Measurements from ENCODE around the gene SLC6A5. TPM values are rescaled to one million over a fixed set of nuclear protein-coding genes. Genes with fewer than 3 reads are reported as not detected.

SLC6A5 gene
- total RNA-seq, 4 donors from 2014 or later = not detected

DNA sequence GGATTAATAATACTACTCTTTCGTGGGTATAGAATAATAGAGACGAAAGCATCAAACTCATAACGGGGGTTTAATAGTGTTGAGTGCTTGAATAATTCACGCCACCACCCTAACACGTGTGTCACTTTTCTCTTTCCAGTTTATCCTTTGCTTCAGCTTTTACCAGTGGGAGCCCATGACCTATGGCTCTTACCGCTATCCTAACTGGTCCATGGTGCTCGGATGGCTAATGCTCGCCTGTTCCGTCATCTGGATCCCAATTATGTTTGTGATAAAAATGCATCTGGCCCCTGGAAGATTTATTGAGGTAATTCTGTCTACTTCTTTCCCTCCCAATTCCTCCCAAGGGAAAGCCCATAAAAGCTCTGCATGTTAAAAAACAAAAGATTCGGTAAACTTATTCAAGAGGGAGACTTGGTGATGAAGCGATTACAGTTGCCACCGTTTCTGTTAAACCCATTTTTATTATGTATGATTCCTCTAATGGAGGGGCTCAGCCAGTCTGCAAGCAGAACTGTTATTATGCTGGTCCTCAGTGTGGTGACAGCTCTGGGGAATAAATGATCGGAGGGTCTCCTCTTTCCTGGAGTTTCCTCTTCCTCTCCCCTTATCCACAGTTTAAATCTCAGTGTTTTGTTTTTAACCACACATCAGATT, 52.9 kb downstream of the SLC6A5 start:
- H3K4me1 ChIP-seq = no peaks in the 10 kb centered on the region
- H3K36me3 ChIP-seq = no peaks in the 10 kb centered on the region
- intact Hi-C loops (cut with DNase I) = no loop called here
- TF ChIP-seq, protein P1, sequence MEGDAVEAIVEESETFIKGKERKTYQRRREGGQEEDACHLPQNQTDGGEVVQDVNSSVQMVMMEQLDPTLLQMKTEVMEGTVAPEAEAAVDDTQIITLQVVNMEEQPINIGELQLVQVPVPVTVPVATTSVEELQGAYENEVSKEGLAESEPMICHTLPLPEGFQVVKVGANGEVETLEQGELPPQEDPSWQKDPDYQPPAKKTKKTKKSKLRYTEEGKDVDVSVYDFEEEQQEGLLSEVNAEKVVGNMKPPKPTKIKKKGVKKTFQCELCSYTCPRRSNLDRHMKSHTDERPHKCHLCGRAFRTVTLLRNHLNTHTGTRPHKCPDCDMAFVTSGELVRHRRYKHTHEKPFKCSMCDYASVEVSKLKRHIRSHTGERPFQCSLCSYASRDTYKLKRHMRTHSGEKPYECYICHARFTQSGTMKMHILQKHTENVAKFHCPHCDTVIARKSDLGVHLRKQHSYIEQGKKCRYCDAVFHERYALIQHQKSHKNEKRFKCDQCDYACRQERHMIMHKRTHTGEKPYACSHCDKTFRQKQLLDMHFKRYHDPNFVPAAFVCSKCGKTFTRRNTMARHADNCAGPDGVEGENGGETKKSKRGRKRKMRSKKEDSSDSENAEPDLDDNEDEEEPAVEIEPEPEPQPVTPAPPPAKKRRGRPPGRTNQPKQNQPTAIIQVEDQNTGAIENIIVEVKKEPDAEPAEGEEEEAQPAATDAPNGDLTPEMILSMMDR (IDR thresholded peaks at IDR 0.05) = no peak
- no peak for TF ChIP-seq POLR2A (IDR thresholded peaks at IDR 0.05)
- no peak overlapping the region for H3K27ac ChIP-seq
- H3K27me3 ChIP-seq = peaks cover 0 to 6% (median 0%) of the 10 kb centered on the region in 4 donors
- WGBS, 2 donors = 81 to 84% methylated on average over 13 of the region's 13 CpGs
- no peak for DNase-seq
- H3K9me3 ChIP-seq = no peaks in the 10 kb centered on the region
- H3K4me3 ChIP-seq = no peak overlapping the region

DNA sequence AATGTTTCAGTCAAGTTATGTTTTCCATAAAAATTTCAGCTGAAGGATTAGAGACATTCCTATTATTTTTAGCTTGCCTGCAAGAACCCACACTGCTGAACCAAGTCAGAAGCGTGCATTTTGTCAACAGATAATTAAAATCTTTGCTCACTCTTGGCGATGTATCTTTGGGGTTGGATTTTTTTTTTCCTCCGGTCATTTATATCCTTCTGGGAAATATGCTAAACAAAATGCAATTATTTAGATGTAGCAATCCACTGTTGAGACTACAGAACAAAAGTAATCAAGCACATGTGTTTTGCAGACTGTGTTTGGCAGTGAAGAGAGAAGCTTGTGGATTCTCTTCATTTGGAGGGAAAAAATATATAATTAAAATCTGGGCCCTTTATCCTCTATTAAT, 54.6 kb downstream of the SLC6A5 start:
- intact Hi-C loops (cut with DNase I) = no loop called here
- DNase-seq = no peak
- Histone ChIP-seq H3K27me3 (peaks cover 0 to 6% (median 0%) of the 10 kb centered on the region in 4 donors), H3K4me3 (no peak overlapping the region), H3K4me1 (no peaks in the 10 kb centered on the region), H3K36me3 (no peaks in the 10 kb centered on the region), H3K9me3 (no peaks in the 10 kb centered on the region), H3K27ac (no peak overlapping the region)
- 55 to 59% methylated on average over 3 of the region's 3 CpGs for WGBS, 2 donors
- TF ChIP-seq POLR2A (IDR thresholded peaks at IDR 0.05) = no peak
- TF ChIP-seq, protein P1 (IDR thresholded peaks at IDR 0.05) = no peak

GRCh38 chr11:20656901-20657300, 57.5 kb downstream of the SLC6A5 start:
- Histone ChIP-seq H3K9me3 (no peaks in the 10 kb centered on the region), H3K27me3 (peaks cover 0 to 6% (median 0%) of the 10 kb centered on the region in 4 donors), H3K36me3 (no peaks in the 10 kb centered on the region), H3K4me1 (no peaks in the 10 kb centered on the region), H3K4me3 (no peak overlapping the region), H3K27ac (no peak overlapping the region)
- intact Hi-C loops (cut with DNase I) = no loop called here
- no peak for TF ChIP-seq POLR2A (IDR thresholded peaks at IDR 0.05)
- TF ChIP-seq, protein P1 (IDR thresholded peaks at IDR 0.05) = no peak
- no peak for DNase-seq
- WGBS, 2 donors = 80 to 81% methylated on average over 4 of the region's 4 CpGs

DNA sequence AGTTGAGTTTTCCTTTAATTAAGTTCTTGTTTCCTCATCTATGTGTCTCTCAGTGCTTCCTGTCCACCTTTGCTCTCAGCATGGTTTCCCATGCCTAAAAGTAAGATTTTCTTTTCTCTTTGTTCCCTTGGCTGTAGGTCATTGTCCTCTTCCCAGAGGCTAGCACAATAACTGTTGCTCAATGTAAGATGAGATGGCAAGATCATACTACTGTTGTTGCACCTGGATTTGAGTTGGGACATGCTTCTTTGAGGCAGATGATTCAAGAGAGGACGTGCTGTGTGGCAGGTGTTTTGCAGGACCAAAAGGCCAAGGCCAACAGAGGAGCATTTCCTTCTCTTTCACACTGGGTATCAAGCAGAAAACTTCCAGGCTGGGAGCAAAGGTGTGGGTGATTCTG, 58.7 kb downstream of the SLC6A5 start:
- no peak for TF ChIP-seq POLR2A (IDR thresholded peaks at IDR 0.05)
- TF ChIP-seq, protein P1 (IDR thresholded peaks at IDR 0.05) = no peak
- intact Hi-C loops (cut with DNase I) = no loop called here
- H3K27me3 ChIP-seq = peaks cover 0 to 6% (median 0%) of the 10 kb centered on the region in 4 donors
- H3K36me3 ChIP-seq = no peaks in the 10 kb centered on the region
- WGBS, 2 donors = 10 to 20% methylated on average over 1 of the region's 1 CpG
- no peak for DNase-seq
- H3K27ac ChIP-seq = no peak overlapping the region
- H3K9me3 ChIP-seq = no peaks in the 10 kb centered on the region
- no peaks in the 10 kb centered on the region for H3K4me1 ChIP-seq
- no peak overlapping the region for H3K4me3 ChIP-seq

GRCh38 chr11:20661445-20661844, 62.0 kb downstream of the SLC6A5 start:
- no peak for DNase-seq
- Histone ChIP-seq H3K9me3 (no peaks in the 10 kb centered on the region), H3K27ac (no peak overlapping the region), H3K4me3 (no peak overlapping the region), H3K4me1 (no peaks in the 10 kb centered on the region), H3K36me3 (no peaks in the 10 kb centered on the region), H3K27me3 (peaks cover 0 to 4% (median 0%) of the 10 kb centered on the region in 4 donors)
- intact Hi-C loops (cut with DNase I) = no loop called here
- TF ChIP-seq POLR2A (IDR thresholded peaks at IDR 0.05) = no peak
- TF ChIP-seq, protein P1 (IDR thresholded peaks at IDR 0.05) = no peak
- WGBS, 2 donors = 55 to 63% methylated on average over 3 of the region's 3 CpGs
